Measurements from ENCODE around the gene RICTOR. TPM values are rescaled to one million over a fixed set of nuclear protein-coding genes. Genes with fewer than 3 reads are reported as not detected.

RICTOR gene
- total and polyA plus RNA-seq, 9 of the 15 experiments (the other 6 are each of a cell fraction or from before 2014, with no cell fraction given), result 13.9 to 46.6 (median 22.6) TPM

GRCh38 chr5:39074017-39074814 lies at the start of gene RICTOR (continued):
- TF ChIP-seq ZHX1 (conservative IDR thresholded peaks at IDR 0.05; ENCODE audit: low read length) (no peak), PTTG1 (tag; IDR thresholded peaks at IDR 0.05; ENCODE audit: low read depth) (no peak), SMAD1 (IDR thresholded peaks at IDR 0.05; ENCODE audit: low read depth, low read length, partially characterized antibody) (no peak), GTF3C2 (IDR thresholded peaks at IDR 0.05; ENCODE audit: borderline replicate concordance, extremely low read depth, insufficient read length) (no peak), CREM (IDR thresholded peaks at IDR 0.05; ENCODE audit: low read depth) (peak; percentile 63), PRPF4 (IDR thresholded peaks at IDR 0.05; ENCODE audit: insufficient read depth, low read depth, low read length, poor library complexity, severe bottlenecking) (no peak), SMARCA5 (IDR thresholded peaks at IDR 0.05) (no peak), IRF2 (CRISPR knock-in tag; IDR thresholded peaks at IDR 0.05) (no peak), ZNF384 (IDR thresholded peaks at IDR 0.05; ENCODE audit: low read depth, low read length) (no peak), ZNF174 (CRISPR knock-in tag; IDR thresholded peaks at IDR 0.05) (no peak), SMAD2 (IDR thresholded peaks at IDR 0.05; ENCODE audit: low read depth, low read length) (no peak), ZNF121 (CRISPR knock-in tag; conservative IDR thresholded peaks at IDR 0.05) (no peak), NR0B1 (IDR thresholded peaks at IDR 0.05; ENCODE audit: partially characterized antibody) (no peak), ETV6 (IDR thresholded peaks at IDR 0.05; ENCODE audit: borderline replicate concordance in 1 of 2, low read depth in 2 of 2, low read length in 1 of 2) (no peak), ETV6 (CRISPR knock-in tag; IDR thresholded peaks at IDR 0.05; ENCODE audit: borderline replicate concordance) (no peak), TCFL5 (CRISPR knock-in tag; conservative IDR thresholded peaks at IDR 0.05) (no peak), NFIX (CRISPR knock-in tag; IDR thresholded peaks at IDR 0.05; ENCODE audit: low read depth) (no peak), ZNF644 (tag; IDR thresholded peaks at IDR 0.05; ENCODE audit: low read depth) (no peak; the same call in 1 of the 2 replicates), RBBP5 (IDR thresholded peaks at IDR 0.05; ENCODE audit: borderline replicate concordance, insufficient read depth, low read length, poor library complexity, severe bottlenecking) (peak; percentile 84), NFE2L1 (tag; IDR thresholded peaks at IDR 0.05; ENCODE audit: borderline replicate concordance, low read depth) (no peak), CREBBP (IDR thresholded peaks at IDR 0.05; ENCODE audit: low read depth, low read length) (no peak)
